Osteocyte (in vitro differentiated cells): ENCODE results near the gene KPNA6. TPM values are rescaled to one million over a fixed set of nuclear protein-coding genes. Genes with fewer than 3 reads are reported as not detected.

ENCODE experiments used
- DNase-seq: peaks from one replicate; pipeline ENCODE4 v3.0.0; 2021; ENCODE audit warnings: mixed read lengths; ENCODE audit not compliant: unreplicated experiment; ENCODE audit errors: extremely low spot score
- H3K27ac Mint-ChIP-seq: one replicate; pipeline ENCODE4 v1.8.0; 2021; ENCODE audit warnings: mild to moderate bottlenecking, mixed read lengths; ENCODE audit not compliant: unreplicated experiment
- H3K27me3 Mint-ChIP-seq: one replicate; pipeline ENCODE4 v1.8.0; 2021; ENCODE audit warnings: mixed read lengths; ENCODE audit not compliant: unreplicated experiment
- H3K36me3 Mint-ChIP-seq: one replicate; pipeline ENCODE4 v1.8.0; 2021; ENCODE audit warnings: mixed read lengths; ENCODE audit not compliant: unreplicated experiment
- H3K4me1 Mint-ChIP-seq: one replicate; pipeline ENCODE4 v1.8.0; 2021; ENCODE audit warnings: mixed read lengths; ENCODE audit not compliant: unreplicated experiment
- H3K4me3 Mint-ChIP-seq: one replicate; pipeline ENCODE4 v1.8.0; 2021; ENCODE audit warnings: mild to moderate bottlenecking, moderate library complexity, mixed read lengths; ENCODE audit not compliant: unreplicated experiment
- H3K9me3 Mint-ChIP-seq: one replicate; pipeline ENCODE4 v1.8.0; 2021; ENCODE audit warnings: mixed read lengths; ENCODE audit not compliant: unreplicated experiment
- microRNA-seq: library from miRNA; unstranded; fragments of <30 nt; microRNA quantifications from one replicate; pipeline ENCODE4 v1.1.0, GENCODE V29; 2020; ENCODE audit not compliant: unreplicated experiment
- total RNA-seq: library from RNA; stranded (reverse); gene quantifications from 2 replicates; pipeline ENCODE4 v1.2.1, GENCODE V29; 2021
- TF ChIP-seq, protein P1 (sequence below): fragments of 200-600 bp; sonication (generic); IDR thresholded peaks from 2 replicates; pipeline ENCODE4 v1.5.0; 2021; ENCODE audit warnings: antibody characterized with exemption, mild to moderate bottlenecking, moderate library complexity

The KPNA6 gene
- total RNA-seq, 1 donor from 2014 or later = 75.3 TPM

DNA sequence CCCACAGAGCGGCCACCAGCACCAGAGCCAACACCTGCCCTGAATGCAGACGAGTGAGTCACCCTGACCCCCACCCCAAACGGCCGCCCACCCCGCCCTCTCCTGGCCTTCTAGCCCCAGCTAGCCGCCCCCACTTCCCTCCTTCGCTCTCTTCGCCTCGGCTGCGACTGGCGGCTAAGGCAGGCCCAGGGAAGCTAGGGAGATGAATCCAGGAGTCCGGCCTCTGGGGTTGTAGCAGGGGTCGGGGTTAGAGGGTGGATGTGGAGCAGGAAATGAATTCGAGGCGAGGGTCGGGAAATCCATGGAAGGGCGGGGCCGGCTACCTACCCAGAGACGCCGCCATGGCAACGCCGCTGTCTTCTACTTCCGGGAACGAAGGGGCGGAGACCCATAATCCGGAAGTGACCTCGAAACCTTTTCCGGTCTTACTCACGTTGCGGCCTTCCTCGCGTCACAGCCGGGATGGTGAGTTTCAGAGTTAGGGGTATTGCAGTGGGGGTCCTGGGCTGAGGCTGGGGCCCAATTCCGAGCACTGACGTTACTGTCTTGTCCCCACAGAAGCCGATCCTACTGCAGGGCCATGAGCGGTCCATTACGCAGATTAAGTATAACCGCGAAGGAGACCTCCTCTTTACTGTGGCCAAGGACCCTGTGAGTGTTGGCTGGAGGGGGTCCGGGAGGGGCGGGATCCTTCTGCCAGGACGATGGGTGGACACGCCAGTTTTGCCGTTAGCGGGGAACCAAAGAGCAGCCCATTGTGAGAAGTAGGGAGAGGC is 114.3 kb downstream of the KPNA6 start, which contains the start of the genes EIF3I and TMEM234:
TSS of gene EIF3I (plus strand) at position 428 of the 776 bp plus-strand sequence. CDS start at position 463, 35 bp downstream.
TSS of gene TMEM234 (minus strand) at position 374 of the 776 bp plus-strand sequence. CDS start at position 343, 31 bp downstream.
- H3K27ac Mint-ChIP-seq = peak within 1 kb of the TSS; percentile 97

DNA sequence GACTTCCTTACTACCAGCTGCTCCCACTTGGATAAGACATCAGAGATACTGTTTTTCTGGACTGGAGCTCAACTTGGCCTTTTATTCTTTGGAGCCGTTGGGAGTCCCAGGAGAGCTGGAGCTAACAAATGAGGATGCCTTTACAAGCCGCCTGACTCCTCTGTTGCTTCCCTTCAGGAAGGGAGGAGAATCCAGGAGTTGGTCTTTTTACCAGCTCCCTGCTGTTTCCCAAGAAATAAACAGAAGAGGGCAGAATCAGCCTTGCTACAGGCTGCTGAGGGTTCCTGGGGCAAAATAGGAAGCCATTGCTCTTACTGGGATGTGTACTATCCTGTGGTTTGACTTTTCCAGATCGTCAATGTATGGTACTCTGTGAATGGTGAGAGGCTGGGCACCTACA is 115.8 kb downstream of the KPNA6 start:
- DNase-seq = no peak
- H3K4me1 Mint-ChIP-seq = peaks cover 24% of the 10 kb centered on the region

More for the DNA sequence above, 114.3 kb downstream of the KPNA6 start, which contains the start of the genes EIF3I and TMEM234:
- Mint-ChIP-seq H3K27me3 (no peaks in the 10 kb centered on the region), H3K4me1 (peaks cover 24% of the 10 kb centered on the region), H3K4me3 (peak within 1 kb of the TSS; percentile 95), H3K9me3 (no peaks in the 10 kb centered on the region), H3K36me3 (peaks cover 16% of the 10 kb centered on the region)
- TF ChIP-seq, protein P1, sequence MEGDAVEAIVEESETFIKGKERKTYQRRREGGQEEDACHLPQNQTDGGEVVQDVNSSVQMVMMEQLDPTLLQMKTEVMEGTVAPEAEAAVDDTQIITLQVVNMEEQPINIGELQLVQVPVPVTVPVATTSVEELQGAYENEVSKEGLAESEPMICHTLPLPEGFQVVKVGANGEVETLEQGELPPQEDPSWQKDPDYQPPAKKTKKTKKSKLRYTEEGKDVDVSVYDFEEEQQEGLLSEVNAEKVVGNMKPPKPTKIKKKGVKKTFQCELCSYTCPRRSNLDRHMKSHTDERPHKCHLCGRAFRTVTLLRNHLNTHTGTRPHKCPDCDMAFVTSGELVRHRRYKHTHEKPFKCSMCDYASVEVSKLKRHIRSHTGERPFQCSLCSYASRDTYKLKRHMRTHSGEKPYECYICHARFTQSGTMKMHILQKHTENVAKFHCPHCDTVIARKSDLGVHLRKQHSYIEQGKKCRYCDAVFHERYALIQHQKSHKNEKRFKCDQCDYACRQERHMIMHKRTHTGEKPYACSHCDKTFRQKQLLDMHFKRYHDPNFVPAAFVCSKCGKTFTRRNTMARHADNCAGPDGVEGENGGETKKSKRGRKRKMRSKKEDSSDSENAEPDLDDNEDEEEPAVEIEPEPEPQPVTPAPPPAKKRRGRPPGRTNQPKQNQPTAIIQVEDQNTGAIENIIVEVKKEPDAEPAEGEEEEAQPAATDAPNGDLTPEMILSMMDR = no peak
- peak; percentile 95 for DNase-seq

DNA sequence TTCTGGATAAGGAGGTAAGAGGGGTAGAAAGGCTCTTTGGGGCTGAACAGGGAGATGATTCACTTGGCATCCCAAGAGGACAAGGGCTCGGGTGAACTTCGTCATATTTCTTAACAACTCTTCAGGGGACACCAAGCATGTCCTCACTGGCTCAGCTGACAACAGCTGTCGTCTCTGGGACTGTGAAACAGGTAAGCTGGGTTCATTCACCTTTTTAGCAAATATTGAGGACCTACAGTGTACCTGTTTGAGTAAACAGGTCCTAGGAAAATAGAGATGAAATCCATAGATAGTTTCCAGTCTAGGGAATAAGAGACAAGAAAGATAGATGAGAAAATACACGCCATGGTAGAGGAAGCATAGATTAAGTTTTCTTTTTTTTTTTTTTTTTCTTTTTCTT is 116.4 kb downstream of the KPNA6 start:
- Mint-ChIP-seq H3K36me3 (peaks cover 31% of the 10 kb centered on the region), H3K27ac (peak overlapping the region; percentile 47), H3K4me1 (peaks cover 24% of the 10 kb centered on the region), H3K9me3 (no peaks in the 10 kb centered on the region), H3K4me3 (peak overlapping the region; percentile 95), H3K27me3 (no peaks in the 10 kb centered on the region)
- TF ChIP-seq, protein P1 = no peak
- no peak for DNase-seq

More for the DNA sequence above, 115.8 kb downstream of the KPNA6 start:
- Mint-ChIP-seq H3K9me3 (no peaks in the 10 kb centered on the region), H3K27ac (peak overlapping the region; percentile 47), H3K27me3 (no peaks in the 10 kb centered on the region), H3K36me3 (peaks cover 28% of the 10 kb centered on the region), H3K4me3 (peak overlapping the region; percentile 95)
- TF ChIP-seq, protein P1 = no peak

Small RNAs within 50 kb of the gene (microRNA-seq; reads per million reads assigned to microRNA genes)
- gene MIR5585 = not detected

Other genes starting within 250 kb of the KPNA6 start
- 142 and 157 TPM in 2 replicates for gene PTP4A2, start 169.7 kb upstream of the KPNA6 start, total RNA-seq
- gene KHDRBS1, start 94.2 kb upstream of the KPNA6 start, total RNA-seq = 128 and 131 TPM in 2 replicates
- 22.9 and 25.0 TPM in 2 replicates for gene TMEM39B, start 35.1 kb upstream of the KPNA6 start, total RNA-seq
- 77.3 and 77.8 TPM in 2 replicates for gene TXLNA, start 71.6 kb downstream of the KPNA6 start, total RNA-seq
- 24.0 and 29.9 TPM in 2 replicates for gene CCDC28B, start 92.5 kb downstream of the KPNA6 start, total RNA-seq
- 3.0 and 3.1 TPM in 2 replicates for gene IQCC, start 97.6 kb downstream of the KPNA6 start, total RNA-seq
- not detected in 2 replicates for gene DCDC2B, start 101.0 kb downstream of the KPNA6 start, total RNA-seq
- 27.9 and 30.7 TPM in 2 replicates for gene TMEM234, start 114.3 kb downstream of the KPNA6 start, total RNA-seq
- 159 and 163 TPM in 2 replicates for gene EIF3I, start 114.4 kb downstream of the KPNA6 start, total RNA-seq
- 2.7 and 2.8 TPM in 2 replicates for gene FAM167B, start 139.2 kb downstream of the KPNA6 start, total RNA-seq
- not detected in 2 replicates for gene LCK, start 143.2 kb downstream of the KPNA6 start, total RNA-seq
- gene HDAC1, start 184.0 kb downstream of the KPNA6 start, total RNA-seq = 77.5 and 79.2 TPM in 2 replicates
- gene MARCKSL1, start 228.2 kb downstream of the KPNA6 start, total RNA-seq = 169 TPM in 2 replicates